Daoy (cell line): Measurements from ENCODE around the gene SRR. TPM values are rescaled to one million over a fixed set of nuclear protein-coding genes. Genes with fewer than 3 reads are reported as not detected.

Source experiments
- DNase-seq: peaks from one replicate; pipeline ENCODE4 v3.0.0-alpha.2; 2015; ENCODE audit warnings: low read depth
- total RNA-seq: library from RNA; depleted of rRNA; stranded (reverse); fragments of >200 nt; shearing (Covaris generic); gene quantifications from 2 replicates; pipeline ENCODE4 v1.2.3, GENCODE V29; 2014

Gene SRR
- total RNA-seq, 1 experiment from 2014 or later: 21.4 TPM

GRCh38 chr17:2343421-2343820, 39.7 kb downstream of the SRR start:
- DNase-seq: no peak

GRCh38 chr17:2344528-2344927, 40.8 kb downstream of the SRR start:
- DNase-seq: no peak

GRCh38 chr17:2346475-2346874, 42.7 kb downstream of the SRR start:
- no peak for DNase-seq

- peak; percentile 39 for DNase-seq
Observed at GRCh38 chr17:2347805-2348685, 44.3 kb downstream of the SRR start.

- DNase-seq: no peak
Observed at GRCh38 chr17:2351269-2351668, 47.5 kb downstream of the SRR start.

- DNase-seq: no peak
Observed at GRCh38 chr17:2354311-2354710, 50.6 kb downstream of the SRR start.

- DNase-seq: no peak
Observed at GRCh38 chr17:2357237-2357636, 53.5 kb downstream of the SRR start.

GRCh38 chr17:2357931-2358434, 54.2 kb downstream of the SRR start:
- DNase-seq: no peak

GRCh38 chr17:2361010-2361760, 57.4 kb downstream of the SRR start:
- DNase-seq: no peak

GRCh38 chr17:2362016-2362415, 58.3 kb downstream of the SRR start:
- DNase-seq: no peak

- DNase-seq: no peak
Observed at GRCh38 chr17:2362416-2362815, 58.7 kb downstream of the SRR start.

- DNase-seq: no peak
Observed at GRCh38 chr17:2362881-2363280, 59.1 kb downstream of the SRR start.

- DNase-seq: no peak
Observed at GRCh38 chr17:2363318-2363717, 59.6 kb downstream of the SRR start.

GRCh38 chr17:2363851-2364762, 60.4 kb downstream of the SRR start:
- DNase-seq: no peak

- no peak for DNase-seq
Observed at GRCh38 chr17:2364763-2365116, 61.0 kb downstream of the SRR start.

- DNase-seq: no peak
Observed at GRCh38 chr17:2365132-2365531, 61.4 kb downstream of the SRR start.

- no peak for DNase-seq
Observed at GRCh38 chr17:2366747-2367494, 63.2 kb downstream of the SRR start.

- no peak for DNase-seq
Observed at GRCh38 chr17:2368359-2368758, 64.6 kb downstream of the SRR start.

GRCh38 chr17:2369039-2369438, 65.3 kb downstream of the SRR start:
- no peak for DNase-seq

- no peak for DNase-seq
Observed at GRCh38 chr17:2369551-2370210, 65.9 kb downstream of the SRR start.

GRCh38 chr17:2370211-2370589, 66.5 kb downstream of the SRR start:
- DNase-seq: no peak
